ENCODE measurements around the gene TMEM150A. TPM values are rescaled to one million over a fixed set of nuclear protein-coding genes. Genes with fewer than 3 reads are reported as not detected.
"Not testable (repeated sequence)": the region's sequence is repeated elsewhere in the genome, so short reads cannot be mapped to it uniquely, and the experiment has no call there.

Gene TMEM150A
- total RNA-seq, 2 donors from 2014 or later: 18.3 to 18.5 TPM

DNA sequence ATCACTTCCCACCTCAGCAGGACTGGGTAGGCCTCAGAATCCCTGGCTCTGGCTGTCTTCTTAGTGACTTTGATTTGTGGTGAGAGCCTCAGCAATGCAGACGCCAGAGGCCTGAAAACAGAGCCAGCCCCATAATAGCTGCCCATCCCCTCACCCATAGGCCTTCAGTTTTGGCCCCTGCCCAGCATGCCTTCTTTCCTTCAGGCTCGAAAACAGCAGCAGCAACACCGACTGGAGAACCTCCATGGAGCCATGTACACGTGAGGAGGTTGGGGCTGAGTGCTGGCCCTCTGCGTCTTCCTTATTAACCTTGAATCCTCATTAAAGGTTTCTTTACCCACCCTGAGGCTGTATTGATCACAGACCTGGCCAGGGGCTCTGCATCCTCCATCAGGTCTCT is 5.3 kb downstream of the TMEM150A start:
- no peak for DNase-seq (ENCODE audit: low spot score)
- intact Hi-C loops (cut with DNase I): no loop called here

DNA sequence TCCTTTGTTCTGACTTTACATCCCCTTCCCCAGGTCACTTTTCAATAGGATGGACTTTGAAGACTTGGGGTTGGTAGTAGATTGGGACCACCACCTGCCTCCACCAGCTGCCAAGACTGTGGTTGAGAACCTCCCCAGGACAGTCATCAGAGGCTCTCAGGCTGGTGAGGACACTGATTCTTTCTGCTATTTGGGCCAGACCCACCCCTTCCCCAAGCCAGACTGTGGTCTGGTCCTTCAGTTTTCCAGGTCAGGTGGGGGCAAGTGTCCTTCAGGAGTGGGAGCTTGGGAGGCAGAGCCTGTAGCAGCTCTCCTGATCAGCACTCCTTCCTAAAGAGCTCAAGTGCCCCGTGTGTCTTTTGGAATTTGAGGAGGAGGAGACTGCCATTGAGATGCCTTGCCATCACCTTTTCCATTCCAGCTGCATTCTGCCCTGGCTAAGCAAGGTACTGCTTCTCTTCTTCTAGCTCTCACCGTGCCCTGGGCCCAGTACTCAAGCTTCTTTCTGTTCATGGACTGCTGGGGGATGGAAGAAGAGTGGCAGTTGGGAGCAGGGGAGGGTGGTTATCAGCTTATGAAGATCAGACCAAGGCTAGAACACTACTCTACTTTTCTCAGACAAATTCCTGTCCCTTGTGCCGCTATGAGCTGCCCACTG is 5.9 kb downstream of the TMEM150A start:
- DNase-seq (ENCODE audit: low spot score): no peak
- intact Hi-C loops (cut with DNase I): no loop called here

- intact Hi-C loops (cut with DNase I): no loop called here
- no peak for DNase-seq (ENCODE audit: low spot score)
Observed at GRCh38 chr2:85596026-85596333, 6.5 kb downstream of the TMEM150A start.

DNA sequence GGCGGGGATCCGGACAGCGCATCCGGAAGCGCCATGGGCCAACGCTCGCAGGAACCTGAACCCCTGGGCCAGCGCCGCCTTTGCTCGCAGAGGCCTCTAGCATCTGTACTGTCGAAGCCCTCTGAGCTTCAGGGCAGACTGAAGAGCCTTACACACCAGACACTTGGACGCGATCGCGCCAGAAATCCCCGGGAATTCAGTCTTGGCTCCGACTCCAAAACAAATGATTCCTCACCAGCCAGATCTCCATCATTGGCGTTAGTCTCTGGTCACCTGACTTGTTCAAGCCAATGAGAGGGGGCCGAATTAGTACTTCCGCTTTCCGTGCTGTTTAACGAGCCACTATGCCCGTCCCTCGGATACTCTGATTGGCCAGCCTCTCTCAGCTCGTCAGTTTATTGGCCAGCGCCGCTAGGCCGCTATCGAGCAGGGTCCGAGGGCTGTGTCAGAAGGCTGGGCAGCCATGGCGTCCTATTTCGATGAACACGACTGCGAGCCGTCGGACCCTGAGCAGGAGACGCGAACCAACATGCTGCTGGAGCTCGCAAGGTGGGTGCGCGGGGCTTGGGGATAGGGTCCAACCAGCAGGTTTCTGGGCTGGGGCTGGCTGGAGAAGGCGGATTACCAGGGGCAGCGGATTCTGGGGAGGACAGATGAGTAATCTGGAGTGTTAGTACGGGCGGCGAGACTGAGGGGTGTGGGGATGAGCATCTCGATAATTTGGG is 7.0 kb downstream of the TMEM150A start, which contains the start of gene RNF181:
RNF181 (plus strand) TSS at position 445 of the 725 bp plus-strand sequence; CDS start at position 464, 19 bp downstream.
- intact Hi-C loops (cut with DNase I): no loop called here
- peak; percentile 98 for DNase-seq (ENCODE audit: low spot score)

DNA sequence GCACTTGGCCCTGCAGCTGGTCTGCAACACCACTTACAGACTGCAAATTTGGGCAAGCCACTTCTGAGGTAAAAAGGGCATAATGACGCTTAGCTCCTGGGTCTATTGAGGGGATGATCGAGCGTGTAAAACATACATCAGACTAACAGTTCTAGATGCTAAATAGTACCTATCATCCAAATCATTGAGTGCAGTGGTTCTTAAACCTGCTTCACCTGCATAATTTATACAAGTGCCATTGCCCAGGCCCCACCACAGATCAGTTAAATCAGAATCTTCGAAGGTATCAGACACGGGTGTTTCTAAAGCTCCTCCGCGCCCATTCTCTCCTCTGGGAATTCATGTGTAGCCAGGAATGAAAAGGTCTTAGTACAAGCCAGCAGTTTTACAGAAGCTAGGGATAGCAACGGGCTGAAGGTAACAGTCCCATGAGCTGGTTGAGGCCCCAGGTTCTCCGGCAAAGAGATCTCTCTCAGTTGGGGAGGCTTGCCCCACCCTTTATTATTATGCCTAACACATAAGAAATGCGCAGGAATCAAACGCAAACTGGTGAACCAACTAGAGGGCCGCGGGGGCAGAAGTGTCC is 7.7 kb downstream of the TMEM150A start:
- no peak for DNase-seq (ENCODE audit: low spot score)
- intact Hi-C loops (cut with DNase I): no loop called here

- DNase-seq (ENCODE audit: low spot score): no peak
- intact Hi-C loops (cut with DNase I): no loop called here
Observed at GRCh38 chr2:85593023-85593422, 9.5 kb downstream of the TMEM150A start.

DNA sequence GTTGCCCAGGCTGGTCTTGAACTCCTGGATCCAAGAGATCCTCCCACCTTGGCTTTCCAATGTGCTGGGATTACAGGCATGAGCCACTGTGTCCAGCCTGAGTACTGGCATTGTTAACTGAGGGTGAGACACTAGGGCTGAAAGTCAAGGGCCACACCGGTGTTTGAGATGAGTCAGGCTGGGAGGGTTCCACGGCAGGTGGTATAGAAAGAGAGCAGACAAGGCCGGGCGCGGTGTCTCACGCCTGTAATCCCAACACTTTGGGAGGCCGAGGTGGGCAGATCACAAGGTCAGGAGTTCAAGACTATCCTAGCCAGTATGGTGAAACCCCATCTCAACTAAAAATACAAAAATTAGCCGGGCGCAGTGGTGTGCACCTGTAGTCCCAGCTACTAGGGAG is 10.2 kb downstream of the TMEM150A start:
- DNase-seq (ENCODE audit: low spot score); intact Hi-C loops (cut with DNase I): not testable (repeated sequence)

DNA sequence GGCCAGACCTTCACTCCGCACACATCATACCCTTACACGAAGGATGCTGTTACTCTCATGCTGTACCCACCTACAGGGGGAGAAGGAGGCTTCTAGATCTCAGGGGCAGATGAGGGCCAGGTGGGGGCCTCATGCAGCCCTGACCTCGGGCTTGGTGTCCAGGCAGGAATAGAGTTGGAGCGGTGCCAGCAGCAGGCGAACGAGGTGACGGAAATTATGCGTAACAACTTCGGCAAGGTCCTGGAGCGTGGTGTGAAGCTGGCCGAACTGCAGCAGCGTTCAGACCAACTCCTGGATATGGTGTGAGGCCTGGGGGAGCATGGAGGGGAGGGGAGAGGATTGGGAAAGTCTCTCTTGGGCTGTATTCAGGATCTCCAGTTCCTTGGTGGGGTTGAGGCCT is 10.9 kb downstream of the TMEM150A start:
- no peak for DNase-seq (ENCODE audit: low spot score)
- intact Hi-C loops (cut with DNase I): no loop called here

DNA sequence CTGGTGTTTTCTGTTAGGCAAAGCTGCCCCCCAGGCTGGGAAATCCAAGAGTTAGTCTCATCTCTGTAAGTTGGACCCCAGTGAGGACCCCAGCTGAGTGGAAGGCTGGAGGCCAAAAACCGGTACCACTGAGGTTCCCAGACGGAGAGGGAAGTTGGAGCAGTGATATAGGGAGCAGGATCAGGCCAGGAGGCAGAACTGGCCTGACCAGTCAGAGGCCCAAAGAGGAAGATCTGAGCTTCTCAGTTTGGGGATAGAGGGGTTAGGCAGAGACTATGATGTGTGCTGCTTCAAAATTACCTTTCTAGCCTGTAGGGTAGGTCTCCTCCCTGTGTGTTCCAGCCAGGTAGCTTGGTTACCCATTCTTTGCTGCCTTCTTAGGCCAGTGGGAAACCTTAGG is 11.5 kb downstream of the TMEM150A start:
- intact Hi-C loops (cut with DNase I): no loop called here
- no peak for DNase-seq (ENCODE audit: low spot score)

DNA sequence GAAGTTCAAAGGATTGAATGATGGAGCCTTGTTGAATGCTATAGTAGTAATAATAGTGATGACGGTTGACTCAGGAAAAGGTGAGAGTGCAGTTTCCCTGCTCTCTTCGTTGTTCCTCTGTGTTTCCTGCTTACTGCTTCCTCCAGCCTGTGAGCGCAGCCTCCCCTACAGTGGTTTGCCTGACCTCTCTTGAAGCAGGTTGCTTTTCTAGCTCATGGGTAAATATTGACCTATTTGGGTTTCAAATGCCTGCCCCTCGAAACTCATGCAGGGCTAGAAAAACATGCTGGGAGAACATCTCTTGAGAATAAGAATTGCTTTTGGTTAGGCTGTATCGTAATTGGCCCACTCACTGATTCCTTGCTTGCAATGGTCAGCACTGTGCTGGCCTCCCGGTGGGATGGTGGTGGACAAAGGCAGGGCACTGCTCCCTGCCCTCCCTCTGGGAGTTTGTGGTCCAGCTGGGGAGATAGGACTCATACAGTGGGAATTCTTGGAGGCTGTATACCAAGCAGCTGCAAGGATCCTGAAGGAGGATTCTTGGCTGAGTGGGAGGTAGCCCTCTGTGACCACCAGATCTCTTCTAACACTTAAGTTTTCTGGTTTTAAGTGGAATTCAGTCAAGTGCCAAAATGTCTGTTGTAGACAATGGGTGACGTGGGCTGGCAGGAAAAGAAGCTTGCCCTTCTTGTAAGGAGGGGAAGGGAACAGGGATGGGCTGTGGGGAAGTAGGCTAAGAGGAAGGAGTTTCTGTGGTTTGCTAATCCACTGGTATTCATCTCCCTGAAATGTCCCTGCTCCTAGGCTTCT is 12.3 kb downstream of the TMEM150A start:
- no peak for DNase-seq (ENCODE audit: low spot score)
- intact Hi-C loops (cut with DNase I): no loop called here

GRCh38 chr2:85589181-85589580 is 13.3 kb downstream of the TMEM150A start:
- intact Hi-C loops (cut with DNase I): no loop called here
- no peak for DNase-seq (ENCODE audit: low spot score)

- no peak for DNase-seq (ENCODE audit: low spot score)
- intact Hi-C loops (cut with DNase I): no loop called here
Observed at GRCh38 chr2:85588645-85589044, 13.9 kb downstream of the TMEM150A start.

DNA sequence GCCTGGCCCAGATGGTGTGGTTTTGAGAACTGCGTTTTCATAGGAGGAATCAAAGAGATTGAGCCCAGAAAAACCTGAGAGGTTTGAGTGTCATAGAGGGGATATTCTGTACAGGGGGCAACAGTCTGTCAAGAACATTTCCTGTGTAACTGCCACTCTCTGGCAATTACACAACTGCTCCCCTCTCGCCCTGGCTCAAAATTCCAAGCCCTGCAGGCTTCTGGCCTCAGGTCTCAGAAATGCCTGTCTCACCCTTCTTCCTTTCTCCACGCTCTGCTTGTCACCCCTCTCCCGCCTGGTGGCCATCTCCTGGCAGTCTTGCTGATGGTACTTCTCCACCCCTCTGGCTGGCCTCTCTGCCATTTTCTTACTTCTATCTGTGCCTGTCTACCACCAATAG is 14.3 kb downstream of the TMEM150A start:
- intact Hi-C loops (cut with DNase I): no loop called here

DNA sequence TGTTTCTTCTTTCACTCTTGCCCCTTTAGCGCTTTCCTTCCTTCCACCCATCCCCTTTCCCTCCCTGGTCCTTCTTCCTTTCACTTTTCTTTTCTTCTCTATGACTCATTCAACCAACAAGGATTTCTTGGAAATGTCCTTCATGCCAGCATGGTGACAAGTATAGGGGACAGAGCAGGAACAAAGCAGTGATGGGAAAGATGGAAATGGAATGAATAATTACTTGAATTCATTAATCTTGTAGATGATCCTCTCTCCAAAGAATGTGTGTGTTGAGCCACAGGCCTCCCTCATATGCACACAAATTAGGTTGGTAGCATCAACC is 16.8 kb downstream of the TMEM150A start:
- no peak for DNase-seq (ENCODE audit: low spot score)
- intact Hi-C loops (cut with DNase I): no loop called here

More for the DNA sequence above, 14.3 kb downstream of the TMEM150A start:
- DNase-seq (ENCODE audit: low spot score): no peak

DNA sequence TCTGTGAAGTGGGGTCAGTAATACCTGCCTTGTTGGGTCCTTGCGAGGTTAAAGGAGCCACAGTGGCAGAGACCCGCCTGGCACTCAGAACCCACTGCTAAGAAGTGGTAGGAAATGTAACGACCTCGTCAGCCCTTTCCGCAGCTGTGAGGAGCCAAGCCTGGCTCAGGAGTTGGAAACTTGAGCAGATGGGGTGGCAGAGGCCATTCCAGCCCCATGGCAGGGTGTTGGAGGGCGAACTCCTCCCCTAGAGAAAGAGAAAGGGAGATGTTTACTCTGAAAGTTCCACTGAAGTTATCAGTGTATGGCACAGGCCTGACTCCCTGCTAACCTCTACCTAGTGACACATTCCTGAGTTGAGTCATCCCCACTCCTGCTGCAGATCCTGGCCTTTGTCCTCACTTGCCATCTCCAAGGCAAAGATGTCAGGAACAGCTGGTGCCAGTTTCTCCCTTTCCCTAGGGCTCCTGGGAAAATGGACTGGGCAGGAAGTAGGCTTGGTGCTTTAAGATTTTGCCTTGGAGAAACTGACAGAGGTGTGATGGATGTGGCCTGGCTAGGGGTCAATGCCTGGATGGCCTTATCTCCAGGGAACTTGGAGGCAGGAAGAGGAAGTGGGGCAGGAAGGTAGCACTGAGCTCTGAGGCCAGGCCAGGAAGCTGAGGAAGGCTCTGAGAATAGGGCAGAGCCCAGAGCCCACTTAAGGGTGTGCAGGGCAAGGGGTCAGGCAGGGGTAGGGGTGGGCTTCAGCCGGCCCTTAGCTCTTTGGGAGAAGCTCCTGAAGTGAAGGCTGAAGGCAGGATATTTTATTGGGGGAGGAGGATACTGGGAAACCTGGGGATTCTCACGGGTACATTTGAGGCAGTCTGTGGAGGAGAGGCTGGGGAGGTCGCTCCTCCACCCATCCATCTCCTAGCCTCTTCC is 17.4 kb downstream of the TMEM150A start:
- intact Hi-C loops (cut with DNase I): no loop called here
- no peak for DNase-seq (ENCODE audit: low spot score)

- intact Hi-C loops (cut with DNase I): no loop called here
- no peak for DNase-seq (ENCODE audit: low spot score)
Observed at GRCh38 chr2:85584354-85584856, 18.1 kb downstream of the TMEM150A start, which contains the start of gene VAMP5. Gene VAMP5 (plus strand): TSS chr2:85584431. CDS start chr2:85584491, 60 bp downstream.

- no peak for DNase-seq (ENCODE audit: low spot score)
- intact Hi-C loops (cut with DNase I): no loop called here
Observed at GRCh38 chr2:85583667-85584353, 18.7 kb downstream of the TMEM150A start.

GRCh38 chr2:85582492-85582891 is 20.0 kb downstream of the TMEM150A start:
- no peak for DNase-seq (ENCODE audit: low spot score)
- intact Hi-C loops (cut with DNase I): no loop called here
